GM18520 (cell line): ENCODE results near the gene PTPN2.
"Not testable (repeated sequence)": the region's sequence is repeated elsewhere in the genome, so short reads cannot be mapped to it uniquely, and the experiment has no call there.

Experiments
- ATAC-seq: cut with Tn5 transposase; IDR thresholded peaks from one replicate; pipeline ENCODE4 v1.9.1; 2021; ENCODE audit not compliant: unreplicated experiment

PTPN2 gene

DNA sequence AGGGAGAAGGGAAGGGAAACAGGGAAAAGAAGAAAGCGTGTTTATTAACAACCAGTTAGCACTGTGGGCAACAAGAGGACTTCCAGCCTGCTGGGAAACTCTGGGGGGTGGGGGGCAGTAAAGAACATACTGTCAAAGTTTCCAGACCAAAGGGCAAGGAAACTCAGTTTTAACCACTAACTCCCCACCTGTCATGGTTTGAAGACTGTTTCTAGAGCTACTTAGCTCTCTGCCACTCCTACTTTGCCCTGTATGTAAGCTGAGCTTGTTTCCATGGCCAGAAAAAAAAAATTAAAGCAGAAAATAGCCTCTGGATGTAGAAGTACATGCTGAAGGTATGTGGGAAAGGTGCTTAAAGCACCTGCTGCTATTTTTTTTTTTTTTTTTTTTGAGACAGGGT lies 11.0 kb upstream of the PTPN2 start:
- ATAC-seq: no peak

DNA sequence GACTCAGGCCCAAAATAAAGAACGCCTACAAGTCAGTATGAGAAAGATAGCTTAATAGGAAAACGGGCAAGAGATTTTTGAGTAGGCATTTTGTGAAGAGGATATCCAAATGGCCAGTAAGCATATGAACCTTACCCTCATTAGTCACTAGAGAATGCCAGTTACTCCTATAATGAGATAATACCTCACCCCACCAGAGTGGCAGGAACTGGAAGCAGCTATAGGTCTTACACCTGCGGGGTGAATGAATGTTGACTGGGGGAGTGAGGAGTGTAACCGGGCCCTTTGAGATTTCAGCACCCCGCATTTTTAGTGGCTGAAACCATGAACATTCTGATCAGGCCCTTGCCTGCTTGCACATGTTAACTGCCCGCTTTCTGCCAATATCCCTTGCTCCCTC lies 7.5 kb upstream of the PTPN2 start:
- no peak for ATAC-seq

DNA sequence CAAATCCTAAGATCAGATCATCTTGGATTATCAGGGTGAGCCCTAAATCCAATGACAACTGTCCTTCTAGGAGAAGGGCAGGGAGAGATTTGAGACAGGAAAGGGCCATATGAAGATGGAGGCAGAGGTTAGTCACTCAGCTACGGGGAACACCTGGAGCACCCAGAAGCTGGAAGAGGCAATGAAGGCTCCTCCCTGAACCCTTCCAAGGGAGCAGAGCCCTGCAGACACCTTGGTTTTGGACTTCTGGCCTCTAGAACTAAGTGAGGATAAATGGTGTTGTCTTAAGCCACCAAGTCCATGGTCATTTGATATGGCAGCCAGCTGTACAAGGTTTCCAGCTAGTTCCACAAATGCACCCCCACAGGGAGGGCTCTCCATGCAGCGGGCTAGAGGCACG lies 6.9 kb upstream of the PTPN2 start:
- no peak for ATAC-seq

DNA sequence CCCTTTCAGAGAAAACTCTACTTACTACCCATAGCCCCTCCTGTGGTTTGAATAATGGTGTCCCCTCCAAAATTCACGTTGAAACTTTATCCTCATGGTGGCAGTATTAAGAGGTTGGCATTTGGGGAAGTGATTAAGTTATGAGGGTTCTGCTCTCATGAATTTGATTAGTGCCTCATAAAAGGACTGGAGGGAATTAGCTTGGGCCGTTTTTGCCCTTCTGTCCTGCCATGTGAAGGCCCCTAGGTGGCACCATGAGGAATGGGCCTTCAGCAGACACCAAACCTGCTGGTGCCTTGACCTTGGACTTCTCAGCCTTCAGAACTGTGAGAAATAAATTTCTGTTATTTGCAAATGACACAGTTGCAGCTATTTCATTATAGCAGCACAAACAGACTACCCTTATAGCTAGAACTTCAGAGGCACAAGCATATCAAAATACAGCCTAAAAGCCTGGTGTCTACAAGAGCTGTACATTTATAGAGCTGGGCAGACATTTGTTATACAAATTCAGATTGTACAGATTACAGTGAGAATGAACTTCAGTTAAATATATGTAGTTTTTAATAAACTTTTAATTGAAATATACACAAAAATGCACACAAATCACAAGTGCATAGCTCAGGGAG lies 2.6 kb upstream of the PTPN2 start:
- no peak for ATAC-seq

DNA sequence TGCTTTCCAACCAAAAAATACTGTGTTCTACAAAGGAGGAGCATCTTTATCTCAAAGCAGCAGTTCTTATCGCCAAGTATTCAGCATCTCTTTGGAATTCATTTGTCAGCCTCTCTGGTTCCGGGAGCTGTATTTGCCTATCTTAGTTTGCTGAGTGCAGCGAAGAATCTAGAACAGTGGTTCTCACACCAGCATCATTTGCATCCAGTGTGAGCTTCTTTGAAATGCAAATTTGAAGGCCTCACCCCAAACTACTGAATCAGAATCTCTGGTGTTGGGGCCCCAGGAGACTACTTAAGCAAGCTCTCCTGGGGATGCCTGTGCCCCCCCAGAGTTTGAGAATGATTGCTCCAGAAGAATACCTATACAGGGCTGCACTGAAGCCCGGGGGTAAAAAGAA lies 1.5 kb upstream of the PTPN2 start:
- ATAC-seq: no peak

DNA sequence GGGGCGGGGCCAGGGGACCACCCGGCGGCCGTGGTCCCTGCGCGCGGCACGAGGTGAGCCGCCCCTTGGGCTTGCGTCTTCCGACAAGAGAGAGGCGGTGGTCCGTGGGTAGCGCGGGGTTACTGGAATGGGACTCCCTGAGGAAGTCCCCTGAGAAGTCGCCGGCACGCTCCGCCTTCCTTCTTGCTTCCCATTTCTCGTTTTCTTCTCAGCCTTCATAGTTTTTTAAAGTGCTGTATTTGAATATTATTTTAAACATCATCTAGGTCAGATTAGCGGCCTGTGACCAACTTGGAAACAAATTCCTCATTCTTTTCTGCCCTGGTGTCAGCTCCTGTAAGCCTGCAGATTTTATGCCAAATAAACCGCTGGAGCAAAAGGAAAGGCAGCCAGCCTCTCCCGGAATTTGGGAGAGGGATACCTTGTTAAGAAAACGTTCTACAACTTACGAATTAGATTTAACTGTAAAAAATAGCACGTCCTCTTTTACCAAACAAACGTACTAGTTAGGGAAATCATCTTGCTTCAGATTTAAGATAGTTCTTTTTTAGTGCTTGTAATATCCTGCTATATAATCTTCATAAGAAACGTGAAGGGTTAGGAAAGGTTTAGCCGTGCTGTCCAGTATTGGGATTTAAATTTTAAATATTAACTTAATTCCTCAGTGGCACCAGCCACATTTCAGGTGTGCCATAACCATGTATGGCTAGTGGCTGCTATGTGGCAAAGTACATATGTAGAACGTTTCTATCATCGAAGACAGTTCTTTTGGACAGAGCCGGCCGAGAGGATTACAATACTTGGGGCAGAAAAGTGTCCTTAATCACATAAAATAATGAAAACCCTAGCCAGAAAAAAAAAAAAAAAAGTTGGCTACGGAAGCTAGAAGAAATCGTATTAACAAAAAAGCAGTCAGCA lies 628 bp upstream of the PTPN2 start:
- no peak for ATAC-seq

DNA sequence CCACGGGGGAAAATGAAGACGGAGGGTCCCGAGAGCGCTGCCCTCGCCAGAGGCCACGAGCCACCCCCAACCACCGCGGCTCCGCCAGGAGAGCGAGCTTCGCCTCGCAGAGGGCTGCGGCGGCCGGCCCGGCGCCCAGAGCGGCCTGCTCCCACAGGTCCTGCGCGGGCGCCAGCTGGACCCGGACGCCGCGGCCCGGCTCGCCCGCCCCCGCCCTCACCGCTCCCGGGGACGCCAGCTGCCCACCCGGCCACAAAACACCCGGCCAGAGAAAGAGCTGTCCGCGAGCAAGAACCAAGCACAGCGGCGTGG lies 709 bp downstream of the PTPN2 start:
- no peak for ATAC-seq

DNA sequence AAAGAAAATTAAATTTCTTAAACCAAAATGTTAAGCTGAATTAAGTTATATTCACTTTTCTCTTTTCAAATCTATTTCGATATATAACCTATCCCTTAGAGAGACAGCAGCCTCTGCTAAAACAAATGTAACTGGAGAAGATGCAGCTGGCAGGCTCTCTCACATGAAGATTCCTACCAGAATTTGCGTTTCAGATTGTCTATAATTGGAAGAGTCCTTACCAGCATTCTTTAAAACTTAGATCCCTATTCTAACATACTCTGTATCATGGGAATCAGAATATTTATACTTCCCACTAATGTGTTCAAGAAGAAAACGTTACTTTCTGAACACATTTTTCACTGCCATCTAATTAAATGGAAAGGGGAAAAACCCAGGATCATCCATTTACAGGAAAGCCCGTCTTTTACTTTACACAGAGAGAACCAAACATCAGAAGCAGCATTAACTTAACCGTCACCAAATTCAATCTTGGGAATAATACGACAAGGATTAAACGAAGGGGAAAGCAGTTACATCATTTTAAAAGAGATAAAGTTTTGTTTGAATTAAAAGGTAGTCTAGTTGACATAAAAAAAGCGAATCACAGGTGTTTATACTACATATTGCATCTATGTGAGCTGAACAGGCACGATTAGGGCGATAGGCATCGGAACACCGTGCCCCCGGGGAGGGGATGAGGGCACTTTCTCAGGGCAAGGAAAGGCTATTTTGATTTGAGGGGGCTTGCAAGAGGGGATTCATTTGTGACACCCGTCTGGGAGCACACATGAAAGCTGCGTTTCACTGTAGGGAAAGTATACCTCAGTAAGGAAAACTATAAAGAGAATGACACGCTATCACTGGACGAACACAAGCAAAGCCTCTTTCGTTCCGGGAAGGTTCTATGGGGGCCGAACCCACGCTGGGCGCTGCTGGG lies 1.3 kb downstream of the PTPN2 start:
- ATAC-seq: no peak

DNA sequence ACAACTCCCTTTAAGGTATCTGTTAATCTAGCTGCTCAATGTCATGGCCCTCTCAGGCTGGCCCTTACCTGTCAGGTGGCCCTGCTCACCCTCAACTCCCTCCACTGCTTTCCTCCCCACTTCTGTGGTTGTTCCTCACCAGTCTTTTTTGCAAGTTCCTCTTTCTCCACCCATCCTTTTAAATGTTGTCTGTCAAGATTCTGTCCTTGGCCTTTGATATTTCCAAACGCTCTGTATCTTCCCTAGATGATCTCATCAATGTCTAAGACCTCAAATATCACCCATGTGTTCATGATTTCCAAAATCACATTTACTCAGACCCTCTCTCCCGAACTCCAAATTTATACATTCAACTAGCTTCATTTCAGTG lies 3.5 kb downstream of the PTPN2 start:
- no peak for ATAC-seq

DNA sequence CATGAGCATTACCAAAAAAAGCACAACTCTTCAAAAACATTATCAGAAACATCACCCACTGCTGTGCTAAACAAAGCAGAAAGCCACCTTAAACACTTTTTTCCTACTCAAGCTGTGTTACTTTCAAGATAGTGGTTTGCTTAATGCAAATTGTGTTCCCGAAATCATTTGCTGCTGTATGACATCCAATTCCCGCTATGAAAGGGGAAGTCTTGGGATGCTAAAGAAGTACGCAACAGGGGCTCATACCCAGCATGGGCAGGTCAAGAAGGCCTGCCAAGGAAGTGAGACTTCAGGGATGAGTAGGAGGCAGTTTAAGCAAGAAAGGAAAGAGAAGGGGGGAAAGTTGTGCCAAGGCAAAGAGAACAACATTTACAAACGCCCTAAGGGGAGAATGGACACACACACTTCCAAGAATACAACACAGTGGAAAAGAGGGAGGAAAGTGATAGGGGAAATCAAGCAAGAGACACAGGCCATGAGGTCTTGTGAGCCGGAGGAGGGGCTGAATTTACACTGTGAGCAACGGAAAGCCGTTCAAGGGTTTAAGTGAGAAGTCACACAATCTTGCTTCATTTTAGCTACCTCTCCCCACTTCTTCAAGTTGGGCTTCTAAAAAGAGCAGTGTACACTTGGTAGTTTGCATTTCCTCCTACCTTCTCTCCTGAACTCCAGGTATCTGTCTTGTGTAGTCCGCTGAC lies 4.0 kb downstream of the PTPN2 start:
- no peak for ATAC-seq

DNA sequence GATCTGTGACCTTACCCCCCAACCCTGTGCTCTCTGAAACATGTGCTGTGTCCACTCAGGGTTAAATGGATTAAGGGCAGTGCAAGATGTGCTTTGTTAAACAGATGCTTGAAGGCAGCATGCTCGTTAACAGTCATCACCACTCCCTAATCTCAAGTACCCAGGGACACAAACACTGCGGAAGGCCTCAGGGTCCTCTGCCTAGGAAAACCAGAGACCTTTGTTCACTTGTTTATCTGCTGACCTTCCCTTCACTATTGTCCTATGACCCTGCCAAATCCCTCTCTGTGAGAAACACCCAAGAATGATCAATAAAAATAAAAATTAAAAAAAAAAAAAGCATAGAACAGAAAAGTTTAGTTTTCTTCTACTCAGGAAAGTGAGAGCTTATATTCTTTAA lies 9.0 kb downstream of the PTPN2 start:
- not testable (repeated sequence) for ATAC-seq

DNA sequence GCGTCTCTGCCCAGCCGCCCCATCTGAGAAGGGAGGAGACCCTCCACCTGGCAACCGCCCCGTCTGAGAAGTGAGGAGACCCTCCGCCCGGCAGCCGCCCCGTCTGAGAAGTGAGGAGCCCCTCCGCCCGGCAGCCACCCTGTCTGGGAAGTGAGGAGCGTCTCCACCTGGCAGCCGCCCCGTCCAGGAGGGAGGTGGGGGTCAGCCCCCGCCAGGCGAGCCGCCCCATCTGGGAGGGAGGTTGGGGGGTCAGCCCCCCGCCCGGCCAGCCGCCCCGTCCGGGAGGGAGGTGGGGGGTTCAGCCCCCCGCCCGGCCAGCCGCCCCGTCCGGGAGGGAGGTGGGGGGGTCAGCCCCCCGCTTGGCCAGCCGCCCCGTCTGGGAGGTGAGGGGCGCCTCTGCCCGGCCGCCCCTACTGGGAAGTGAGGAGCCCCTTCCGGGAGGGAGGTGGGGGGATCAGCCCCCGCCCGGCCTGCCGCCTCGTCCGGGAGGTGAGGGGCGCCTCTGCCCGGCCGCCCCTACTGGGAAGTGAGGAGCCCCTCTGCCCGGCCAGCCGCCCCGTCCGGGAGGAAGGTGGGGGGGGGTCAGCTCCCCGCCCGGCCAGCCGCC lies 10.0 kb downstream of the PTPN2 start:
- not testable (repeated sequence) for ATAC-seq

DNA sequence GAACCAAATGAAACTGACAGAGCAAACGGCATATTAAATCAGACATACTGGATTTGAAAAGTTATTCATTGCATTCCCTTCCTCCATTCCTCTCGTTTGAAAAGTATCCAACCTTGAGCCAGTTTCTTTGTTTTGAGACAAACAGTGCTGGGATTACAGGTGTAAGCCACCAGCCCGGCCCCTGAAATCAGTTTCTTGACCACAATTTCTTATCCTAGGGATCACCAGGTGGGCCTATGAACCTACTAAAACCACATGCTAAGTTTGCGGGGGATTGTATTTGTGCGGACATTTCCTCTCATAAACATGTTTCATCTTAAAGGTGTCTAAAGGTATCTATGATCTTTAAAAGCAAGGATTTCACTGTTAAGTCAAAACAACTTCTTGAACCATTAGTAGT lies 11.6 kb downstream of the PTPN2 start:
- no peak for ATAC-seq

DNA sequence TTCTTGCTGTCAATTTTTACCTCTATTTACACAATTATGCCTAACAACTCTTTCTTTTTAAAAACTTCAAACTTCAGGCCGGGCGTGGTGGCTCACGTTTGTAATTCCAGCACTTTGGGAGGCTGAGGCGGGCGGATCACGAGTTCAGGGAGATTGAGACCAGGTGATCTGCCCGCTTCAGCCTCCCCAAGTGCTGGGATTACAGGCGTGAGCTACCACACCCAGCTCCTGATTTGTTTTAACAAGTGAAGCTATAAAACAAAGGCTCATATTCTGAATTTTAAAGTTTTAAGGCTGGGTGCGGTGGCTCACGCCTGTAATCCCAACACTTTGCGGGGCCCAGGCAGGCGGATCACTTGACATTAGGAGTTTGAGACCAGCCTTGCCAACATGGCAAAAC lies 15.5 kb downstream of the PTPN2 start:
- no peak for ATAC-seq

DNA sequence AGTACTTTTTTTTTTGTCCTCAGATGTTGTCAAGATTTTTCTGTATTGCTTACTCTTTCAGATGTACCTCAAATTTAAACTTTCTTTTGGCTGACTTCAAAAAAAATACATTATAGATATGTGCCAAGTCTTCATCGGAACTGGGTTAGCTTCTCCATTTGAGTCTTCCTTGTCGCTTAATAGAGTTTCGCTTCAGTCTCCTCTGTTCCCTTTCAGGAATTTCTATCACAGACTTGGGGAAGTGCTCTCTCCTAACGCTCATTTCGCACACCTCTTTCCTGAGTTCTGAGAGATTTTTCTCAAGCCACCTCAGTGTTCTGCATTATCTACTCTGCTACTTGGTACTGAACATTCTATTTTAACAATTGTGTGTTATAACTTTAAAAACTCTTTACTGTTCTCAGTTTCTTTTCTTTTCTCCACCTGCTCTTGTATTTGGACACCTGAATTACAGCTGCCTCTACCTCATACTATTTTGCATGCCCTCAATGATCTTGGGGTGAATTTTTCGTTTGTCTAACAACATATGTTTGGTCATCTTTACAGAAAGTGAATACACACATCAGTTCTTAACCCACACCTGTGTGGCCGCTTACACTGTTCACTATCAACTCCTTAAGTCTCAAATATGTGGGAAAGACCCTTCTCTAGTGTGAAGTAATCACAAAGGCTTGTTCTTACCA lies 16.5 kb downstream of the PTPN2 start:
- no peak for ATAC-seq

DNA sequence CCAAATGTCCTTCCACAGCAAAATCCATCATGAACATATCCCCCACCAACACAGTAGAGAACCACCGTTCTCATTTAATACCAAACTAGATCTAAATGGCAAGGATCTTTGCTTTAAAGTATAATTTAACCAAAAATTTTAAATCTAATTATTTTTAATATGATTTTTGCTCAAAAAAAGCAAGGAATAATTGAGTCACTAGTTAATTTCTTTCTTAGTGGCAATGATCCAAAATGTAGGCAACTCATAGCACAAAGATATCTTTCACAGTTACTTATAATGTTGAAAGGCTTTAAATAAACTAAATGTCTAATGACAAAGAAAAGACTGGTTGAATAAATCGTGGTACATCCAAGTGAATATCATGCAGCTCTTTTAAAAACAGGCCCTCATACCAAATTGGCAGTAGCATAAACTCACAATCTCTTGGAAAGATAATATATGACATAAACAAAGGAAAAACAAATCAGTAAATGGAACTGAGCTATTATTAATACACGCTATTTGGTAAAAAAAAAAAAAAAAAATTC lies 20.3 kb downstream of the PTPN2 start:
- no peak for ATAC-seq

DNA sequence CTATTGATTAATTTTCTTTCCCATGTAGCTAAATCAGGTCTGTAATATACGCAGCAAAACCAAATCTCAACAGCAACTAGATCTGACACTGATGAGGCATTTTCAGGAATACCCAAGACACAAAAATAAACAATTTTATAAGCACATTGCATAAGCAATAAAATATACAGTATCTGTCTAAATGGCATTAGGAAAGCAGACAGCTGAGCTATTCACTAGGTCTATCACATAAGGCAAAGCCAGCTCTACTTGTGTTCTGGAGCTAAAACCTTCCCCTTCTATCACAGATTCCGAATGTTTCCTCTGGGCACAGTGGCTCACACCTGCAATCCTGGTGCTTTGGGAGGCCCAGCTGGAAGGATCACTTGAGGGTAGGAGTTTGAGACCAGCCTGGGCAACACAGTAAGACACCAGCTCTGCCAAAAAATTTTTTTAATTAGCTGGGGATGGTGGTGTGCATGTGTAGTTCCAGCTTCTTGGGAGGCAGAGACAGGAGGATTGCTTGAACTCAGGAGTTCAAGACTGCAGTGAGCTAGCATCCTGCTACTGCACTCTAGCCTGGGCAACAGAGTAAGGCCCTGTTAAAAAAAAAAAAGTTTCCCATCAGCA lies 21.1 kb downstream of the PTPN2 start:
- ATAC-seq: no peak

DNA sequence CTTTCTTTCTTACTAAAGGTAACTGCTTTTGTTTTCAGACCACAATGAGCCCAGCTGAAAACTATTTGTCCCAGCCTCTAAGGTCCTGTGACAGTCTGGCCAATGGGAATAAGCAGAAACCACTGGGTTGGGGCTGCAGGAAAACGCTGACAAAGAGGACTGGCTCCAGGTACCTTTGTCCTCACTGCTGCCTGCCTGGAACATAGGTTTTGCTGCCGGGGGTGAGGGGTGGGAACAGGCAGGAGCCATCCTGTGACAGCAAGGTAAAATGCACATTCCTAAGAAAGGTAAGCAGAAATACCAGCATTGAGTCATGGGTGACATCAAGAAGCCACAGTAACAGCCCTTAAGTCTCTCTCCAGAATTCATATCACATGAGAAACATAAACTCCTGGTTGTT lies 21.6 kb downstream of the PTPN2 start:
- no peak for ATAC-seq

DNA sequence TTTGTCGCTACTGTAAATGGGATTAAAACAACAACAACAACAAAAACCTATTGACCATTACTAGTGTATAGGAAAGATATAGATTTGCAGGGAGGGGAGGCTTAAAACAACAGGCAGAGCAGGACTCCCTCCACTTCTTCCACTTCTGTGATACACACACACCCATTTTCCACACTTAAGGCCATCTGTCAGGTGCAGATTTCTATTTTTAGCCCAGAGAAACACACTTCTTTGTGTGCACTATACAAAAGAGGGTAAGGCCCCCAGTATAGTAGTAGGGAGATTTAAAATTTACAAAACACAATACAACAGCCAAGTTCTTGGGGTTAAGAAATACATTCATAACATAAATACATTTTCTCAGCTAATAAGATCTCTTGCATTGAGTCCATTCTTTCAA lies 22.4 kb downstream of the PTPN2 start:
- ATAC-seq: no peak

DNA sequence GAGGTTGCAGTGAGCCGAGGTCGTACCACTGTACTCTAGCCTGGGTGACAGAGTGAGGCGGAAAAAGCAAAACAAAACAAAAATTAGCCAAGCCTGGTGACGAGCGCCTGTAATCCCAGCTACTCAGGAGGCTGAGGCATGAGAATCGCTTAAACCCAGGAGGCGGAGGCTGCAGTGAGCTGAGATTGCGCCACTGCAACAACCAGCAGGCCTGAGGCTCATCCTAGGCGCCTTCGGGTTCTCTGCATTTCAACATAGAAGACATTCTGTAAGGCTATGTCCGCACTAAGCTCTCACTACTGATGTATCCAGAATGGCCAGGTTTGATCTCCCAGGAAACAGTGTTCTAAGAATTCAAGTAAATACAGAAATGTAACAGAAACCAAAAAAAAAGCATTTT lies 23.5 kb downstream of the PTPN2 start:
- ATAC-seq: no peak
